Neuronal stem cell (in vitro differentiated cells): ENCODE measurements around the gene CCDC149. TPM values are rescaled to one million over a fixed set of nuclear protein-coding genes. Genes with fewer than 3 reads are reported as not detected.

Experiments used
- DNase-seq: peaks from one replicate; pipeline ENCODE4 v3.0.0-alpha.2; 2013; ENCODE audit warnings: low spot score
- H2AFZ ChIP-seq: one replicate; pipeline ENCODE4 v1.6.1; 2013; ENCODE audit warnings: mild to moderate bottlenecking, low read length, inconsistent platforms
- H2AK5ac ChIP-seq: 2 replicates; pipeline ENCODE4 v1.6.1; 2013; ENCODE audit warnings: low read depth, mild to moderate bottlenecking, inconsistent platforms, low read length, moderate library complexity, mixed read lengths
- H2BK120ac ChIP-seq: 2 replicates; pipeline ENCODE4 v1.6.1; 2013; ENCODE audit warnings: low read depth, mild to moderate bottlenecking, inconsistent platforms, low read length, moderate library complexity, mixed read lengths
- H2BK12ac ChIP-seq: one replicate; pipeline ENCODE4 v1.6.1; 2013; ENCODE audit warnings: low read length, inconsistent platforms
- H2BK15ac ChIP-seq: 2 replicates; pipeline ENCODE4 v1.6.1; 2013; ENCODE audit warnings: mild to moderate bottlenecking, low read length, inconsistent platforms, mixed read lengths
- H2BK5ac ChIP-seq: one replicate; pipeline ENCODE4 v1.6.1; 2013; ENCODE audit warnings: inconsistent platforms, mild to moderate bottlenecking, low read length, moderate library complexity
- H3K14ac ChIP-seq: one replicate; pipeline ENCODE4 v1.6.1; 2013; ENCODE audit warnings: low read length, inconsistent platforms
- H3K18ac ChIP-seq: 2 replicates; pipeline ENCODE4 v1.6.1; 2013; ENCODE audit warnings: low read length, inconsistent platforms
- H3K23ac ChIP-seq: 2 replicates; pipeline ENCODE4 v1.6.1; 2013; ENCODE audit warnings: low read depth, mild to moderate bottlenecking, mixed read lengths, low read length, inconsistent platforms; ENCODE audit not compliant: poor library complexity
- H3K27ac ChIP-seq: replicated peaks from 3 replicates; pipeline ENCODE4 v1.5.1; 2013; ENCODE audit warnings: low read length, inconsistent platforms
- H3K27me3 ChIP-seq, 3 experiments: 2 replicates each; pipeline ENCODE4 v1.6.1; 2013; ENCODE audit warnings: low read length in 3 of 3, mild to moderate bottlenecking in 2 of 3, inconsistent platforms in 1 of 3, low read depth in 1 of 3, mixed read lengths in 1 of 3, moderate library complexity in 1 of 3; ENCODE audit not compliant: control insufficient read depth in 3 of 3, insufficient read depth in 3 of 3
- H3K36me3 ChIP-seq, 2 donors: replicated peaks in 1 of 2; 2 replicates each; pipeline ENCODE4 v1.6.1; 2013; ENCODE audit warnings: low read length in 2 of 2; ENCODE audit not compliant: control insufficient read depth in 2 of 2, insufficient read depth in 2 of 2
- H3K4ac ChIP-seq: 2 replicates; pipeline ENCODE4 v1.6.1; 2013; ENCODE audit warnings: inconsistent platforms, mild to moderate bottlenecking, low read length, moderate library complexity
- H3K4me1 ChIP-seq, 2 donors: 1 replicate in 1 of 2; 2 replicates in 1 of 2; pipeline ENCODE4 v1.6.1; 2013; ENCODE audit warnings: low read length in 2 of 2, low read depth in 1 of 2; ENCODE audit not compliant: control insufficient read depth in 2 of 2, insufficient read depth in 1 of 2
- H3K4me2 ChIP-seq: one replicate; pipeline ENCODE4 v1.6.1; 2013; ENCODE audit warnings: mild to moderate bottlenecking, low read length, inconsistent platforms; ENCODE audit not compliant: insufficient read depth, poor library complexity, severe bottlenecking
- H3K4me3 ChIP-seq, 2 donors: 2 replicates each; pipeline ENCODE4 v1.5.1; 2013; ENCODE audit warnings: low read length in 2 of 2, mild to moderate bottlenecking in 2 of 2, inconsistent platforms in 1 of 2, moderate library complexity in 1 of 2
- H3K79me1 ChIP-seq: one replicate; pipeline ENCODE4 v1.6.1; 2013; ENCODE audit warnings: low read depth, mild to moderate bottlenecking, inconsistent platforms, low read length, moderate library complexity
- H3K9ac ChIP-seq: one replicate; pipeline ENCODE4 v1.6.1; 2013; ENCODE audit warnings: mild to moderate bottlenecking, low read depth, low read length, inconsistent platforms; ENCODE audit not compliant: poor library complexity
- H3K9me3 ChIP-seq, 2 donors: replicated peaks in 1 of 2; 2 replicates each; pipeline versions ENCODE3 to v1.6.1; 2013; ENCODE audit warnings: low read length in 2 of 2, mild to moderate bottlenecking in 2 of 2, inconsistent platforms in 1 of 2, low read depth in 1 of 2, mixed read lengths in 1 of 2, moderate library complexity in 1 of 2; ENCODE audit not compliant: control insufficient read depth in 2 of 2, insufficient read depth in 1 of 2
- H4K8ac ChIP-seq: one replicate; pipeline ENCODE4 v1.6.1; 2013; ENCODE audit warnings: low read depth, mild to moderate bottlenecking, inconsistent platforms, low read length, moderate library complexity
- H4K91ac ChIP-seq: one replicate; pipeline ENCODE4 v1.6.1; 2013; ENCODE audit warnings: low read length, low read depth, mild to moderate bottlenecking, inconsistent platforms; ENCODE audit not compliant: poor library complexity
- WGBS, 2 donors: extraction: QIAGEN DNeasy Blood & Tissue Kit; methylation state at CpG; one replicate each; pipeline ENCODE4 v1.1.7; 2013; ENCODE audit warnings: missing lambda C conversion rate in 2 of 2, mixed read lengths in 1 of 2; ENCODE audit not compliant: insufficient read length in 2 of 2, insufficient replicate concordance in 1 of 2; ENCODE audit errors: extremely low coverage in 2 of 2; 5-methylcytosine and 5-hydroxymethylcytosine counted together
- polyA plus RNA-seq, 2 experiments: library from polyadenylated mRNA; stranded (reverse); fragments of 200-250 nt; gene quantifications; one replicate each; pipeline ENCODE4 v1.2.3, GENCODE V29; 2013

The CCDC149 gene
- polyA plus RNA-seq (2013, experiment 1 of 2), result 4.0 TPM
- 4.0 TPM for polyA plus RNA-seq (2013, experiment 2 of 2)

GRCh38 chr4:24912252-24913118 is at the start of gene CCDC149:
Gene CCDC149 (minus strand): TSS chr4:24913042. CDS start chr4:24912864, 178 bp downstream.
- Histone ChIP-seq H4K91ac (peak within 1 kb of the TSS; percentile 49), H3K36me3 (peaks cover 0 to 3% of the 10 kb centered on the region in 2 donors), H2BK5ac (no peak within 1 kb of the TSS), H3K9me3 (peaks cover 5 to 32% of the 10 kb centered on the region in 2 donors), H2BK120ac (no peak within 1 kb of the TSS), H2BK15ac (peak within 1 kb of the TSS; percentile 12), H3K27ac (no peak within 1 kb of the TSS), H3K79me1 (no peaks in the 10 kb centered on the region), H2AFZ (peak within 1 kb of the TSS; percentile 98), H3K4me2 (peak within 1 kb of the TSS; percentile 70), H3K23ac (peak within 1 kb of the TSS; percentile 68), H2BK12ac (no peak within 1 kb of the TSS), H2AK5ac (peak within 1 kb of the TSS; percentile 12), H3K4me1 (peaks cover 0 to 5% of the 10 kb centered on the region in 2 donors), H4K8ac (no peak within 1 kb of the TSS), H3K27me3 (peaks cover 0 to 14% (median 0%) of the 10 kb centered on the region in 3 experiments), H3K18ac (peak within 1 kb of the TSS; percentile 96), H3K4me3 (peak within 1 kb of the TSS; percentile 53 to 82), H3K14ac (no peak within 1 kb of the TSS), H3K9ac (peak within 1 kb of the TSS; percentile 50), H3K4ac (no peak within 1 kb of the TSS)
- no CpG with 5 or more reads among the region's 92 CpGs for WGBS, 2 donors
- peak; percentile 51 for DNase-seq

- H2AFZ ChIP-seq, result no peak overlapping the region
- H3K27me3 ChIP-seq, result no peaks in the 10 kb centered on the region
- H2BK15ac ChIP-seq, result no peak overlapping the region
- no peak overlapping the region for H2BK5ac ChIP-seq
- H3K79me1 ChIP-seq, result no peaks in the 10 kb centered on the region
- no peak overlapping the region for H3K4ac ChIP-seq
- no peak overlapping the region for H3K14ac ChIP-seq
- H3K23ac ChIP-seq, result no peak overlapping the region
- H3K4me3 ChIP-seq, result no peak overlapping the region
- WGBS, 2 donors, result no CpG with 5 or more reads among the region's 2 CpGs
- H3K18ac ChIP-seq, result no peak overlapping the region
- H3K9ac ChIP-seq, result no peak overlapping the region
- H4K8ac ChIP-seq, result no peak overlapping the region
- no peak for DNase-seq
- no peak overlapping the region for H2BK120ac ChIP-seq
- peaks cover 3 to 4% of the 10 kb centered on the region in 2 donors for H3K9me3 ChIP-seq
- H3K4me2 ChIP-seq, result no peak overlapping the region
- H3K36me3 ChIP-seq, result no peaks in the 10 kb centered on the region
- no peak overlapping the region for H2BK12ac ChIP-seq
- H4K91ac ChIP-seq, result no peak overlapping the region
- no peak overlapping the region for H3K27ac ChIP-seq
- no peak overlapping the region for H2AK5ac ChIP-seq
- H3K4me1 ChIP-seq, result peaks cover 0 to 3% of the 10 kb centered on the region in 2 donors
Measured at GRCh38 chr4:24957886-24958285, 45.0 kb upstream of the CCDC149 start.

- Histone ChIP-seq H3K23ac (no peak overlapping the region), H3K79me1 (no peaks in the 10 kb centered on the region), H3K4ac (no peak overlapping the region), H4K8ac (no peak overlapping the region), H3K4me1 (peaks cover 0 to 4% of the 10 kb centered on the region in 2 donors), H3K14ac (no peak overlapping the region), H3K36me3 (no peaks in the 10 kb centered on the region), H3K4me2 (no peak overlapping the region), H2BK5ac (no peak overlapping the region), H4K91ac (no peak overlapping the region), H3K9ac (no peak overlapping the region), H2AK5ac (no peak overlapping the region), H3K9me3 (peaks cover 3 to 4% of the 10 kb centered on the region in 2 donors), H2BK15ac (no peak overlapping the region), H2BK120ac (no peak overlapping the region), H3K4me3 (no peak overlapping the region), H2BK12ac (no peak overlapping the region), H2AFZ (no peak overlapping the region), H3K27ac (no peak overlapping the region), H3K18ac (no peak overlapping the region), H3K27me3 (no peaks in the 10 kb centered on the region)
- no CpG with 5 or more reads among the region's 2 CpGs for WGBS, 2 donors
- no peak for DNase-seq
Measured at GRCh38 chr4:24956763-24957162, 43.9 kb upstream of the CCDC149 start.

DNA sequence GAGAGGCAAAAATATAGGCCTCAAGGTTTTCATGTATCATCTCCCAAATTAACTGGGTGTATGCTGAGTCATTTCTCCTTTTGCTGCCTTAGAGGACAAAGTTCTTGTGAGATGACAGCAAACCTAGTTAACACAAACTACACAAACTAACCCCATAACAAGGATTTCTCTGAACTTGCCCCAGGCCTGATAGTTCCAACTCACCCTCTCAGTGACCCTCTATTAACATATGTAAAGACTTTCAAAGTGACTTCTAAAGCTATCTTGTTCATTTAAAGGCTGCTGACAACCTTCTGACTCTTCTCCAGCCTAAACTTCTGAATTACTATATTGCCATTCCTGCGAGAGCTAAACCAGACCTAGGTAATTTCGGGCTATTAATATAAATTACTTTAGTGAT is 43.2 kb upstream of the CCDC149 start:
- Histone ChIP-seq H3K14ac (no peak overlapping the region), H3K9ac (no peak overlapping the region), H3K27ac (no peak overlapping the region), H2BK12ac (no peak overlapping the region), H2BK15ac (no peak overlapping the region), H3K27me3 (no peaks in the 10 kb centered on the region), H2BK5ac (no peak overlapping the region), H3K36me3 (no peaks in the 10 kb centered on the region), H3K4me1 (peaks cover 0 to 4% of the 10 kb centered on the region in 2 donors), H2AFZ (no peak overlapping the region), H3K9me3 (peaks cover 3 to 4% of the 10 kb centered on the region in 2 donors), H3K18ac (no peak overlapping the region), H3K23ac (no peak overlapping the region), H3K79me1 (no peaks in the 10 kb centered on the region), H3K4me2 (no peak overlapping the region), H2AK5ac (no peak overlapping the region), H4K8ac (no peak overlapping the region), H4K91ac (no peak overlapping the region), H3K4ac (no peak overlapping the region), H3K4me3 (no peak overlapping the region), H2BK120ac (no peak overlapping the region)
- WGBS, 2 donors, result no CpG with 5 or more reads among the region's 2 CpGs
- no peak for DNase-seq
